ENCODE data around the gene WDR6. TPM values are rescaled to one million over a fixed set of nuclear protein-coding genes. Genes with fewer than 3 reads are reported as not detected.

Gene WDR6
- total RNA-seq, 4 donors from 2014 or later, result 96.7 to 233 (median 179) TPM

DNA sequence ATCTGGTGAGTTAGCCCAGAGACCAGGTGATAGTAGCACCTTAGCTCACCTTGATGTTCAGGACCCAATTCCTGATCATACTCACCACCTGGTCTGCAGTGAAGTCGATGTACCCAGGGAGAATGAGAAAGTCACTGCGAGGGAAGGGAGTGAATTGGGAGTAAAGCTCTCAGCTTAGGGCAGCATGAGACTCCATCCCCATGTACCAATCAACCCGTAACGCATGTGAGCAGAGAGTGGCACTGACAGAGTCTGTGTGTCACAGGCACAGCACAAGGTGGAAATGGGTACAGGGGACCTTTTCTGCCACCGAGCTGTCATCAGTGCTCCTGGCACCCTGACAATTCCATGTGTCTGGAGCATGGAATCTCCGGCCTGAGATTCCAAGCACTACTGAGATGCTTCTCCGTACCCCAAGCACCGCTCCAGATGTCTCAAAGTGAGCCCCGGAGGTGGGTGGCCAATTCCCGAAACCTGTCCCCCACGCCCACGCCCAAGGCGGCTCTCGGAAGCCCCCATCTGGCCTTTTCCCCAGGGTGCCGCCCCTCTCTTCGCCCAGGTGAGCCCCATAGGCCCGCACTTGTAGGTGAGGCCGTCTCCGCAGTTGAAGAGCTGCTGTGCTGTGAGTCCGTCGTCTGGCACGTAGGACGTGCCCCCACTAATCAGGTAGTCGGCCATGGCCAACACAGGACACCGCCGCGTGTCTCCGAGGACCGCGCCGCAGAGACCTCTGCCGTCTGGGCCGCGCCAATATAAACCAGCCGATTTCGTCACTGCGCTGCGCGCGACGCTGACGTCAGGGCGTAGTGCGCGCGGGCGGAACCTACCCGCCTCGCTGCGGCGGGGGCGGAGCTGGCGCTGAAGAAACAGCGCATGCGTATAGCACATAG, 21.7 kb downstream of the WDR6 start, which contains the start of gene IMPDH2:
TSS of gene IMPDH2 (minus strand) at position 726 of the 890 bp plus-strand sequence. CDS start at position 678, 48 bp downstream.
- Histone ChIP-seq H3K27me3 (no peaks in the 10 kb centered on the region), H3K9me3 (no peaks in the 10 kb centered on the region), H3K36me3 (peaks cover 0 to 63% (median 0%) of the 10 kb centered on the region in 3 donors), H3K4me1 (peaks cover 0 to 15% (median 6%) of the 10 kb centered on the region in 4 donors), H3K27ac (peak within 1 kb of the TSS; percentile 82 to 93 (median 90)), H3K4me3 (peak within 1 kb of the TSS; percentile 52 to 74 (median 61))
- DNase-seq, result peak; percentile 93 to 97 (median 95)
- TF ChIP-seq POLR2A (IDR thresholded peaks at IDR 0.05), result peak; percentile 95 to 98
- TF ChIP-seq, protein P1, sequence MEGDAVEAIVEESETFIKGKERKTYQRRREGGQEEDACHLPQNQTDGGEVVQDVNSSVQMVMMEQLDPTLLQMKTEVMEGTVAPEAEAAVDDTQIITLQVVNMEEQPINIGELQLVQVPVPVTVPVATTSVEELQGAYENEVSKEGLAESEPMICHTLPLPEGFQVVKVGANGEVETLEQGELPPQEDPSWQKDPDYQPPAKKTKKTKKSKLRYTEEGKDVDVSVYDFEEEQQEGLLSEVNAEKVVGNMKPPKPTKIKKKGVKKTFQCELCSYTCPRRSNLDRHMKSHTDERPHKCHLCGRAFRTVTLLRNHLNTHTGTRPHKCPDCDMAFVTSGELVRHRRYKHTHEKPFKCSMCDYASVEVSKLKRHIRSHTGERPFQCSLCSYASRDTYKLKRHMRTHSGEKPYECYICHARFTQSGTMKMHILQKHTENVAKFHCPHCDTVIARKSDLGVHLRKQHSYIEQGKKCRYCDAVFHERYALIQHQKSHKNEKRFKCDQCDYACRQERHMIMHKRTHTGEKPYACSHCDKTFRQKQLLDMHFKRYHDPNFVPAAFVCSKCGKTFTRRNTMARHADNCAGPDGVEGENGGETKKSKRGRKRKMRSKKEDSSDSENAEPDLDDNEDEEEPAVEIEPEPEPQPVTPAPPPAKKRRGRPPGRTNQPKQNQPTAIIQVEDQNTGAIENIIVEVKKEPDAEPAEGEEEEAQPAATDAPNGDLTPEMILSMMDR (IDR thresholded peaks at IDR 0.05), result peak in 4 of 6 experiments; percentile 15 to 36 (median 18)

DNA sequence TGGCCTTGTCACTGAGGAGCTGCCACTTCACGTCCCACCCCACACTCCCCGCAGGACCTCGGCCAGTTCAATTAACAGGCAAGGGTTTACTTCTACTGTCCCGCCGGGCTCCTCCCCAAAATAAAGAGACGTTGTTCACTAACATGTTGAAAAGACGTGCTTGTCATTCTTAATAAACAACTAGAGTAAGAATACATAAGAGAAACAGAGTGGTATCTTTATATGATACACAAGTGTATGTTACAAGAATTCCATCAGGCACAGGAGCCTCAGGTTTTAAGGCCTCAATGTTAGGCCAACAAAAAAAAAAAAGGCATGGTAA, 22.3 kb downstream of the WDR6 start:
- no peaks in the 10 kb centered on the region for H3K9me3 ChIP-seq
- H3K27ac ChIP-seq, result peak overlapping the region; percentile 82 to 93 (median 90)
- TF ChIP-seq, protein P1 (IDR thresholded peaks at IDR 0.05), result no peak
- TF ChIP-seq POLR2A (IDR thresholded peaks at IDR 0.05), result no peak
- peaks cover 0 to 63% (median 0%) of the 10 kb centered on the region in 3 donors for H3K36me3 ChIP-seq
- no peaks in the 10 kb centered on the region for H3K27me3 ChIP-seq
- peak overlapping the region; percentile 52 to 74 (median 61) for H3K4me3 ChIP-seq
- DNase-seq, result no peak
- H3K4me1 ChIP-seq, result peaks cover 0 to 15% (median 6%) of the 10 kb centered on the region in 4 donors

DNA sequence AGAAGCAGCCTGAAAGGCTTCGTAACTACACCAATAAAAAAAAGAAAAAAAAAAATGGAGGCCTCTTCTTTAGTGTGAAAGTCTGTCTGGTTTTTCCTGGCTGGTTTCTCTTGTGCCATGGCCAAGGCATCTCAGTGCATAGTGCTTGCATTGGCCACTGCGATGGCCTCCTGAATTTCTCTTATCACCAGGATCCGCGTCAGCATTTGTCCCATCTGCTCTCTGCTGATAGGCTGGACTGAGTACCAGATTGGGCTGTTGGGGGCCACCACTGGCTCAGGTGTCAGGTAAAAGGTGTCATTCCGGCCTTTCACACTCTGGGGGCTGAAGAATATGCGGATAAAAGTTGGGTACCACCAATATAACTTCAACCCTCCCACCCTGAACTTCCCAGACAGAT, 23.1 kb downstream of the WDR6 start:
- Histone ChIP-seq H3K9me3 (no peaks in the 10 kb centered on the region), H3K4me1 (peaks cover 0 to 15% (median 5%) of the 10 kb centered on the region in 4 donors), H3K4me3 (no peak overlapping the region), H3K27me3 (no peaks in the 10 kb centered on the region), H3K27ac (peak overlapping the region in 1 of 4 donors; percentile 90), H3K36me3 (peaks cover 0 to 63% (median 0%) of the 10 kb centered on the region in 3 donors)
- TF ChIP-seq, protein P1 (IDR thresholded peaks at IDR 0.05), result no peak
- no peak for TF ChIP-seq POLR2A (IDR thresholded peaks at IDR 0.05)
- no peak for DNase-seq

DNA sequence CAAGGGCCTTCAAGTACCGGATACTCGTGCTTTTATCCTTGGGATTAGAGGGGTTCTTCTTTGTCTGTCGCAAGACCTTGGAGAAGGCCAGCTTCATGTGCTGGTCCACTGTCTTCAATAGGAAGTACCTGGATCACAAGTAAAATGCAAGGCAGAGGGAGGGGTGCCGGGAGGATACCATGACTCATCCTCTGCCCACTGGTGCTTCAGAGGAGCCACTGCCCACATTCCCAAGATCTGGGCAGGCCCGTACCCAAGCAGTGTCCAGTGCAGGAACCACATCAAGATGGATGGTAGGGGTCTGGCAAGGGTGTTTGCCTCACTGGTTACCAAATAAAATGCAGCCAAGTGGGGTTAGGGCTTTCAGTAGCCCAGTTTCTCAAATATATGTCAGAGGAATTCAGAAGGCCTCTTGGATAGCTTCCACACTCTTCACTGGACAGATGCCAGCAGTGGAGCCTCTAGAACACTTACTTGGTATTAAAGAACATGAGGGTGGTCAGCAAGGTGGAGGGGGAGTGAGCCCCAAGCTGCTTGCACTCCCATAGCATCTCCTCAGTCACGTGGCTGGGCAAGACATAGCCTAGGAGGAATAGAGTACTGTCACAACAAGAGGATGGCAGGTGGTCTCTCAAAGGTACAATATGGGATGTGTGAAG, 25.6 kb downstream of the WDR6 start:
- DNase-seq, result no peak
- Histone ChIP-seq H3K9me3 (no peaks in the 10 kb centered on the region), H3K27me3 (no peaks in the 10 kb centered on the region), H3K4me1 (peaks cover 0 to 12% (median 4%) of the 10 kb centered on the region in 4 donors), H3K27ac (no peak overlapping the region), H3K36me3 (peaks cover 0 to 72% (median 0%) of the 10 kb centered on the region in 3 donors), H3K4me3 (no peak overlapping the region)
- TF ChIP-seq POLR2A (IDR thresholded peaks at IDR 0.05), result no peak
- TF ChIP-seq, protein P1 (IDR thresholded peaks at IDR 0.05), result no peak

DNA sequence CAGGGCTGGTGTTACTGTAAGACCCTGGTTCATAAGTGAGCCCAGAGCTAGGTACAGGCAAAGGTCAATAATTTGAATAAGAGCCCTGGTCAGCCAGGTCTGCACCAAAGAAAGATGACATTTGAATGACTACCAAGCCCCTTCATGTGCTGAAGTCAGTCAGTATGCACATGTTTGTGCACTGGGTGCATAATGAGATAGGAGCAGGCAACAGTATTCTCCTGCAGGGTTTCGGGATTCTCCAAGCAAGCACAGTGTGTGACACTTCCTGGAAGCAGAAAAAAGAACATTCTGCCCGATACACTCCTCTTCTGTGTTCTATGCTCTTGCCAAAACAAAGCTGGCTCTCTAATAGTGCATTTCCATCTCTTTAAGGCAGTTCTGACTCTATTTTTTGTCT, 27.5 kb downstream of the WDR6 start:
- DNase-seq, result no peak
- TF ChIP-seq, protein P1 (IDR thresholded peaks at IDR 0.05), result no peak
- no peak for TF ChIP-seq POLR2A (IDR thresholded peaks at IDR 0.05)
- peaks cover 0 to under 1% (median 0%) of the 10 kb centered on the region in 4 donors for H3K4me1 ChIP-seq
- H3K36me3 ChIP-seq, result peaks cover 0 to 88% (median 0%) of the 10 kb centered on the region in 3 donors
- no peaks in the 10 kb centered on the region for H3K27me3 ChIP-seq
- H3K27ac ChIP-seq, result no peak overlapping the region
- H3K4me3 ChIP-seq, result no peak overlapping the region
- no peaks in the 10 kb centered on the region for H3K9me3 ChIP-seq
